Calu3 (cell line): ENCODE measurements around the gene CDH13. TPM values are rescaled to one million over a fixed set of nuclear protein-coding genes. Genes with fewer than 3 reads are reported as not detected.
"Not testable (repeated sequence)": the region's sequence is repeated elsewhere in the genome, so short reads cannot be mapped to it uniquely, and the experiment has no call there.

ENCODE experiments used
- BruUV-seq: library from RNA; stranded (reverse); fragments of 400-500 nt; replicated peaks from 2 replicates; lab custom pipeline; 2021; lab: Mats Ljungman, UMichigan
- CTCF ChIA-PET: fragments of 300-600 bp; sonication (Branson Sonifier 250); formaldehyde crosslinking; loops from one replicate; lab custom pipeline; 2022; ENCODE audit warnings: antibody characterized with exemption; lab: Charles Lee
- DNase-seq: peaks from one replicate; pipeline ENCODE4 v3.0.0; 2022
- H3K27ac Mint-ChIP-seq: one replicate; pipeline ENCODE4 v1.8.0; 2022; ENCODE audit warnings: mixed read lengths; ENCODE audit not compliant: unreplicated experiment
- H3K27me3 Mint-ChIP-seq: one replicate; pipeline ENCODE4 v1.8.0; 2022; ENCODE audit warnings: mixed read lengths; ENCODE audit not compliant: unreplicated experiment
- H3K36me3 Mint-ChIP-seq: one replicate; pipeline ENCODE4 v1.8.0; 2022; ENCODE audit warnings: mild to moderate bottlenecking, moderate library complexity, mixed read lengths; ENCODE audit not compliant: insufficient read depth, unreplicated experiment
- H3K4me1 Mint-ChIP-seq: one replicate; pipeline ENCODE4 v1.8.0; 2022; ENCODE audit warnings: mild to moderate bottlenecking, low read depth, mixed read lengths; ENCODE audit not compliant: unreplicated experiment
- H3K4me3 Mint-ChIP-seq: one replicate; pipeline ENCODE4 v1.8.0; 2022; ENCODE audit warnings: mild to moderate bottlenecking, low read depth, moderate library complexity, mixed read lengths; ENCODE audit not compliant: unreplicated experiment
- H3K9me3 Mint-ChIP-seq: one replicate; pipeline ENCODE4 v1.8.0; 2022; ENCODE audit warnings: low read depth, mixed read lengths; ENCODE audit not compliant: unreplicated experiment
- CTCF ChIP-seq: fragments of 200-600 bp; IDR thresholded peaks from one replicate; pipeline ENCODE4 v1.8.0; 2022; ENCODE audit warnings: antibody characterized with exemption; ENCODE audit not compliant: unreplicated experiment
- intact Hi-C: fragments of 100-400 bp; cut with micrococcal nuclease; formaldehyde crosslinking; loops from one replicate; pipeline ENCODE4 v1.10.0; 2022; ENCODE audit not compliant: unreplicated experiment
- total RNA-seq: library from RNA; stranded (reverse); gene quantifications from 2 replicates; pipeline ENCODE4 v1.2.3, GENCODE V29; 2022

The CDH13 gene
- total RNA-seq, 1 experiment from 2014 or later: not detected

- CTCF ChIA-PET: no interaction called here
- Mint-ChIP-seq H3K4me1 (no peaks in the 10 kb centered on the region), H3K27me3 (no peaks in the 10 kb centered on the region)
Measured at GRCh38 chr16:82915139-82915824, 288.5 kb downstream of the CDH13 start.

GRCh38 chr16:82917886-82918595, 291.3 kb downstream of the CDH13 start:
- Mint-ChIP-seq H3K36me3 (no peaks in the 10 kb centered on the region), H3K27me3 (no peaks in the 10 kb centered on the region), H3K4me1 (no peaks in the 10 kb centered on the region), H3K27ac (no peak overlapping the region), H3K4me3 (no peak overlapping the region), H3K9me3 (peaks cover 19% of the 10 kb centered on the region)
- BruUV-seq: no TSS peak
- no peak for DNase-seq
- intact Hi-C loops: no loop called here
- TF ChIP-seq CTCF: no peak
- CTCF ChIA-PET: no interaction called here

More at GRCh38 chr16:82915139-82915824, 288.5 kb downstream of the CDH13 start:
- DNase-seq: no peak
- no TSS peak for BruUV-seq
- intact Hi-C loops: no loop called here
- H3K4me3 Mint-ChIP-seq: no peak overlapping the region
- H3K9me3 Mint-ChIP-seq: peaks cover 22% of the 10 kb centered on the region
- no peak overlapping the region for H3K27ac Mint-ChIP-seq
- TF ChIP-seq CTCF: no peak
- H3K36me3 Mint-ChIP-seq: no peaks in the 10 kb centered on the region

- CTCF ChIA-PET: interaction anchor here (0.6 to 0.7 kb wide), 2 partner anchors 77 to 623 kb away, joined by 3 read pairs; no protein-coding TSS in a partner anchor
- TF ChIP-seq CTCF: no peak
- H3K4me1 Mint-ChIP-seq: no peaks in the 10 kb centered on the region
- peaks cover 16% of the 10 kb centered on the region for H3K9me3 Mint-ChIP-seq
- no TSS peak for BruUV-seq
- no peak for DNase-seq
- H3K4me3 Mint-ChIP-seq: no peak overlapping the region
- intact Hi-C loops: no loop called here
- H3K36me3 Mint-ChIP-seq: no peaks in the 10 kb centered on the region
- no peak overlapping the region for H3K27ac Mint-ChIP-seq
- H3K27me3 Mint-ChIP-seq: no peaks in the 10 kb centered on the region
Measured at GRCh38 chr16:82924075-82924854, 297.5 kb downstream of the CDH13 start.

GRCh38 chr16:82926500-82926899, 299.7 kb downstream of the CDH13 start:
- no peaks in the 10 kb centered on the region for H3K36me3 Mint-ChIP-seq
- TF ChIP-seq CTCF: no peak
- intact Hi-C loops: no loop called here
- H3K27ac Mint-ChIP-seq: no peak overlapping the region
- H3K4me1 Mint-ChIP-seq: no peaks in the 10 kb centered on the region
- no peak for DNase-seq
- H3K27me3 Mint-ChIP-seq: no peaks in the 10 kb centered on the region
- CTCF ChIA-PET: interaction anchor here (0.5 kb wide), 1 partner anchor 77 kb away, joined by 3 read pairs; no protein-coding TSS in a partner anchor
- no TSS peak for BruUV-seq
- no peak overlapping the region for H3K4me3 Mint-ChIP-seq
- H3K9me3 Mint-ChIP-seq: peaks cover 13% of the 10 kb centered on the region

GRCh38 chr16:82933933-82934332, 307.2 kb downstream of the CDH13 start:
- BruUV-seq, H3K27me3 Mint-ChIP-seq, H3K4me3 Mint-ChIP-seq, H3K27ac Mint-ChIP-seq, H3K4me1 Mint-ChIP-seq, DNase-seq, intact Hi-C loops, CTCF ChIA-PET, H3K36me3 Mint-ChIP-seq: not testable (repeated sequence)
- peaks cover 11% of the 10 kb centered on the region for H3K9me3 Mint-ChIP-seq
